Activated CD8-positive, alpha-beta memory T cell treated with anti-CD3 and anti-CD28 coated beads, Interleukin-2, amount 50 U/mL, for 4 hours (primary cell): ENCODE results near the gene RAB31.
"Not testable (repeated sequence)": the region's sequence is repeated elsewhere in the genome, so short reads cannot be mapped to it uniquely, and the experiment has no call there.

Experiments used
- DNase-seq: peaks from one replicate; pipeline ENCODE4 v3.0.0-alpha.2; 2020

RAB31 gene

GRCh38 chr18:9708057-9708433 is at the start of gene RAB31:
TSS of gene RAB31 (plus strand) at chr18:9708301. CDS start at chr18:9708406, 105 bp downstream.
- DNase-seq, result no peak

GRCh38 chr18:9659499-9660375 is 48.4 kb upstream of the RAB31 start:
- no peak for DNase-seq

- no peak for DNase-seq
Measured at GRCh38 chr18:9661564-9661963, 46.5 kb upstream of the RAB31 start.

GRCh38 chr18:9663377-9663776 is 44.7 kb upstream of the RAB31 start:
- no peak for DNase-seq

GRCh38 chr18:9665314-9665713 is 42.8 kb upstream of the RAB31 start:
- no peak for DNase-seq

GRCh38 chr18:9666548-9666947 is 41.6 kb upstream of the RAB31 start:
- DNase-seq, result no peak

GRCh38 chr18:9669016-9669415 is 39.1 kb upstream of the RAB31 start:
- DNase-seq, result no peak

GRCh38 chr18:9671214-9671613 is 36.9 kb upstream of the RAB31 start:
- DNase-seq, result no peak

- no peak for DNase-seq
Measured at GRCh38 chr18:9673296-9674251, 34.5 kb upstream of the RAB31 start.

- DNase-seq, result not testable (repeated sequence)
Measured at GRCh38 chr18:9678216-9678615, 29.9 kb upstream of the RAB31 start.

- no peak for DNase-seq
Measured at GRCh38 chr18:9679125-9679524, 29.0 kb upstream of the RAB31 start.

- no peak for DNase-seq
Measured at GRCh38 chr18:9681217-9681616, 26.9 kb upstream of the RAB31 start.

- DNase-seq, result no peak
Measured at GRCh38 chr18:9682572-9682971, 25.5 kb upstream of the RAB31 start.

- no peak for DNase-seq
Measured at GRCh38 chr18:9683418-9684396, 24.4 kb upstream of the RAB31 start.

- DNase-seq, result no peak
Measured at GRCh38 chr18:9684881-9685614, 23.1 kb upstream of the RAB31 start.

- DNase-seq, result no peak
Measured at GRCh38 chr18:9685615-9685890, 22.5 kb upstream of the RAB31 start.

- DNase-seq, result no peak
Measured at GRCh38 chr18:9688036-9688741, 19.9 kb upstream of the RAB31 start.

GRCh38 chr18:9689253-9689652 is 18.8 kb upstream of the RAB31 start:
- DNase-seq, result no peak

GRCh38 chr18:9690418-9691188 is 17.5 kb upstream of the RAB31 start:
- no peak for DNase-seq

- no peak for DNase-seq
Measured at GRCh38 chr18:9691235-9691634, 16.9 kb upstream of the RAB31 start.

GRCh38 chr18:9694174-9694573 is 13.9 kb upstream of the RAB31 start:
- no peak for DNase-seq
